ENCODE measurements around the gene REL. TPM values are rescaled to one million over a fixed set of nuclear protein-coding genes. Genes with fewer than 3 reads are reported as not detected.
"Not testable (repeated sequence)": the region's sequence is repeated elsewhere in the genome, so short reads cannot be mapped to it uniquely, and the experiment has no call there.

REL gene
- total RNA-seq, 6 experiments from 2014 or later: 3.5 to 7.5 (median 5.0) TPM

DNA sequence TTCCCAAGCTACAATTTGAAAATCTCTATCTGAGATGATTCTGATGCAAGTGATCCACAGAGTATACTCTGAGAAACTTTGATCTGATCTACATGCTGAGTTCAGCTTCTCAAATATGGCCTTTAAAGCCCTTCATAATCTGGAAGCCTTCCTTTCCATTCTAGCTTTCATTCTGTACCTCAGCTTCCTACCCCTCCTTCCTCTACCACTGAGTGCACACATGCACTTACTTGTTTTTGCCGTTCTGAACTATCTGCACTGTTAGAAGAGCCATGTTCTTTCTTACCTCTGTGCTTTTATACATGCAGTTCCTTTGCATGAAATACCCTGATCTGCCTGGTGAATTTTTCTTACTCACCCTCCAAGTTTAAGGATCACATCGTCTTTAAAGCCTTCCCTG lies 25.0 kb downstream of the REL start:
- ATAC-seq (no peak), DNase-seq (no peak)
- 97% methylated on average over 2 of the region's 2 CpGs for WGBS (ENCODE audit: insufficient coverage, low coverage, low lambda C conversion rate, missing lambda C conversion rate)
- intact Hi-C loops (cut with DNase I): no loop called here
- H3K36me3 ChIP-seq: peaks cover 0 to 14% (median 3%) of the 10 kb centered on the region in 4 donors
- TF ChIP-seq POLR2A (IDR thresholded peaks at IDR 0.05): no peak
- TF ChIP-seq, protein P1, sequence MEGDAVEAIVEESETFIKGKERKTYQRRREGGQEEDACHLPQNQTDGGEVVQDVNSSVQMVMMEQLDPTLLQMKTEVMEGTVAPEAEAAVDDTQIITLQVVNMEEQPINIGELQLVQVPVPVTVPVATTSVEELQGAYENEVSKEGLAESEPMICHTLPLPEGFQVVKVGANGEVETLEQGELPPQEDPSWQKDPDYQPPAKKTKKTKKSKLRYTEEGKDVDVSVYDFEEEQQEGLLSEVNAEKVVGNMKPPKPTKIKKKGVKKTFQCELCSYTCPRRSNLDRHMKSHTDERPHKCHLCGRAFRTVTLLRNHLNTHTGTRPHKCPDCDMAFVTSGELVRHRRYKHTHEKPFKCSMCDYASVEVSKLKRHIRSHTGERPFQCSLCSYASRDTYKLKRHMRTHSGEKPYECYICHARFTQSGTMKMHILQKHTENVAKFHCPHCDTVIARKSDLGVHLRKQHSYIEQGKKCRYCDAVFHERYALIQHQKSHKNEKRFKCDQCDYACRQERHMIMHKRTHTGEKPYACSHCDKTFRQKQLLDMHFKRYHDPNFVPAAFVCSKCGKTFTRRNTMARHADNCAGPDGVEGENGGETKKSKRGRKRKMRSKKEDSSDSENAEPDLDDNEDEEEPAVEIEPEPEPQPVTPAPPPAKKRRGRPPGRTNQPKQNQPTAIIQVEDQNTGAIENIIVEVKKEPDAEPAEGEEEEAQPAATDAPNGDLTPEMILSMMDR (IDR thresholded peaks at IDR 0.05): no peak
- H3K4me3 ChIP-seq: no peak overlapping the region
- no peaks in the 10 kb centered on the region for H3K27me3 ChIP-seq
- H3K4me1 ChIP-seq: no peaks in the 10 kb centered on the region
- H3K27ac ChIP-seq: no peak overlapping the region
- no peaks in the 10 kb centered on the region for H3K9me3 ChIP-seq

DNA sequence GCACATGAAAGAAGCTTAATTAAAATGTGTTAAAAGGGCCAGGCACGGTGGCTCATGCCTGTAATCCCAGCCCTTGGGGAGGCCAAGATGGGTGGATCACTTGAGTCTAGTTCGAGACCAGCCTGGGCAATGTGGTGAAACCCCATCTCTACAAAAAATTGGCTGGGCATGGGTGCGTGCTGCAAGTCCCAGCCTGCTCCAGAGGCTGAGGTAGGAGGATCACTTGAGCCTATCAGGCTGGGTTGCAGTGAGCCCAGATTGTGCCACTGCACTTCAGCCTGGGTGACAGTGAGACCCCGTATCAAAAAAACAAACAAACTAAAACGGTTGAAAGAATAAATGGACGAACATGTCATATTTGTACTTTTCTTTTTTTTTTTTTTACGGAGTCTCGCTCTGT lies 26.0 kb downstream of the REL start:
- Histone ChIP-seq H3K27ac (no peak overlapping the region), H3K9me3 (no peaks in the 10 kb centered on the region), H3K4me3 (no peak overlapping the region), H3K36me3 (peaks cover 0 to 12% (median 0%) of the 10 kb centered on the region in 4 donors), H3K27me3 (no peaks in the 10 kb centered on the region), H3K4me1 (no peaks in the 10 kb centered on the region)
- intact Hi-C loops (cut with DNase I): no loop called here
- DNase-seq: no peak
- no peak for ATAC-seq
- WGBS (ENCODE audit: insufficient coverage, low coverage, low lambda C conversion rate, missing lambda C conversion rate): 96% methylated on average over 7 of the region's 8 CpGs
- TF ChIP-seq POLR2A (IDR thresholded peaks at IDR 0.05): no peak
- TF ChIP-seq, protein P1 (IDR thresholded peaks at IDR 0.05): no peak

DNA sequence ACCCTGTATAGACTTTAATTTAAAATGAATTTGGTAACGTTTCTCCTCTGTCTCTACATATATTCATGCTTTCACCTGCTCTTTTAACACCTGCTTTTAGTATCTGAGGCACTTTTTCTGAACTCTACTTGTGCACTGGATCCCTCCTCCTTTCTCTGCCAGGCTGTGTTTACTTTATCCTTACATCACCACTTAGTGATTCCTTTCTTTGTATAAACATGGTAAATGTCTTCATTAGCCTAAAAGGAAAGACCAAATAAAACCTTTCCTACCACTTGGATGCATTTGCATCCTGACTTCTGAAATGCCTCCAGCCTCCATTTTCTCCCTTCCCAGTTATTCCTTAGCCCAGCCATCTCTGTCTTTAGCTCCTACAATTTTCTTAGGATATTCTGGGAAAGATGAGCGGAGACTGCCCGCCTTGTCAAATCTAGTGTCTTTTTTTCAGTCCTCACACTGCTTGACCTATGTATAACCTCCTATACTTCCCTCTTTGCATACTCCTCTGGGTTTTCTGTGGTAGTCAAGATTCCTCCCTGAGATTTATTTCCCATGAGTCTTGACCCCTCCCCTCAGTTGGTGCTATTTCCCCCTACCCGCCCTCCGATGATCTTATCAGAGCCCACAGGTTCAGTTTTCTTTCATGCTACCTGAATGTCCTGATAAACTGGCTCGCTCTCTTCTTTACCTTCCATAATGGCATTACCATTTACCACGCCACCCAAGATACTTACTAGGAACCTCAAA lies 44.8 kb downstream of the REL start:
- Histone ChIP-seq H3K27me3 (no peaks in the 10 kb centered on the region), H3K36me3 (peaks cover 0 to 31% (median 10%) of the 10 kb centered on the region in 4 donors), H3K9me3 (no peaks in the 10 kb centered on the region), H3K4me3 (no peak overlapping the region), H3K4me1 (no peaks in the 10 kb centered on the region), H3K27ac (peak overlapping the region in 1 of 3 donors; percentile 7)
- 74% methylated on average over 7 of the region's 7 CpGs for WGBS (ENCODE audit: insufficient coverage, low coverage, low lambda C conversion rate, missing lambda C conversion rate)
- intact Hi-C loops (cut with DNase I): no loop called here
- ATAC-seq (peak; percentile 54 to 87 (median 77)), DNase-seq (no peak)
- TF ChIP-seq, protein P1 (IDR thresholded peaks at IDR 0.05): no peak
- no peak for TF ChIP-seq POLR2A (IDR thresholded peaks at IDR 0.05)

DNA sequence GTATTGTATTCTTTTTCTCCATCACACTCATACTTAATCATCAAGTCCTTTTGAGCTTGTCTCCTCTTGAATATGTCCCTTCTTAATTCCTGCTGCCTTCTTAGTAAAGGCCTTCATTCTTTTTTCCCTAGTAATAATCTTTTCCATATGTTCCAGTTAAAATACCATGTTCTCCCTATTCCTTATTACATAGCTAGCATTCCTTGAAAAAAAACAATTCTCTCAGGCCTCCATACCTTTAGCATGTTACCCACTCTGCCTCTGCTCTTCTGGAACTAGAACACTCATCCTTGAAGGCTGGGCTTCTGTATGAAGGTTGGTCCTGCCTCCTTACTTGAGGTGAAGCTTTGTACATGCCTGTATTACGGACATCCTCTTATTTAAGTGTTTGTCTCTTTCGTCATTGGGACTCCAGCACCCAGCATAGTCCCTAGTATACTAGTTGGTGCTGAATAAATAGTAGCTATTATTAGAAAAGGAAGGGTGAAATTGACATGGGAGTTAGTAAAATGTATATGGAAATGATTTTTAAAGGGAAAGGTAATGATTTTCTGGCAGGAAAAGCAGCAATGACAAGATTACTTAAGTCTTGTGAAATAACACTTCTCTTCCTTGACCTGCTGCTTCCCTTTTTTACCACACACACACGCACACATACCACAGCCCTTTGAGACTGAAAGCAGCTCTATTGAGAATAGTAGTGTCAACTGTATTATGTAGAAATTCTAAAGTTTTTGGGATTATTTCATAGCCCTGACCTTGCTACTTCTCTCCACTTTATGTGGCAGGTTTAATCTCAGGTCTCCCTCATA lies 45.6 kb downstream of the REL start:
- intact Hi-C loops (cut with DNase I): no loop called here
- no peaks in the 10 kb centered on the region for H3K4me1 ChIP-seq
- no peaks in the 10 kb centered on the region for H3K27me3 ChIP-seq
- ATAC-seq: peak; percentile 50 to 73 (median 56)
- no peak for DNase-seq
- H3K4me3 ChIP-seq: no peak overlapping the region
- H3K36me3 ChIP-seq: peaks cover 0 to 25% (median 8%) of the 10 kb centered on the region in 4 donors
- H3K27ac ChIP-seq: peak overlapping the region in 1 of 3 donors; percentile 7
- no peak for TF ChIP-seq POLR2A (IDR thresholded peaks at IDR 0.05)
- TF ChIP-seq, protein P1 (IDR thresholded peaks at IDR 0.05): no peak
- H3K9me3 ChIP-seq: no peaks in the 10 kb centered on the region
- 77% methylated on average over 3 of the region's 3 CpGs for WGBS (ENCODE audit: insufficient coverage, low coverage, low lambda C conversion rate, missing lambda C conversion rate)

DNA sequence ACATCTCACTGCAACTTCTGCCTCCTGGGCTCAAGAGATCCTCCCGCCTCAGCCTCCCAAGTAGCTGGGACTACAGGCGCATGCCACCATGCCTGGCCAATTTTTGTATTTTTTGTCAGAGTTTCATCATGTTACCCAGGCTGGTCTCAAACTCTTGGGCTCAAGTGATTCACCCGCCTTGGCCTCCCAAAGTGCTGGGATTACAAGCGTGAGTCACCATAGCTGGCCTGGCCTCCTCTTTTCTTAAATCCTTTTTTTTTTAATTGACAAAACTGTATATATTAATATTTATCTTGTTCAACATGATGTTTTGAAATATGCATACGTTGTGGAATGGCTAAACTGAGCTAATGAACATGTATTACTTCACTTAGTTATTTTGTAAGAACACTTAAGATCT lies 50.7 kb downstream of the REL start:
- DNase-seq; H3K4me3 ChIP-seq; ATAC-seq; H3K27me3 ChIP-seq; intact Hi-C loops (cut with DNase I); H3K9me3 ChIP-seq; H3K4me1 ChIP-seq; H3K27ac ChIP-seq; H3K36me3 ChIP-seq: not testable (repeated sequence)
- 95% methylated on average over 5 of the region's 5 CpGs for WGBS (ENCODE audit: insufficient coverage, low coverage, low lambda C conversion rate, missing lambda C conversion rate)
